Right lung (tissue), 5 donors: ENCODE results near the gene MARCKS. TPM values are rescaled to one million over a fixed set of nuclear protein-coding genes. Genes with fewer than 3 reads are reported as not detected.
A peak's percentile ranks its signal among the peaks of the same experiment; 100 is the strongest.
"Not testable (repeated sequence)": the region's sequence is repeated elsewhere in the genome, so short reads cannot be mapped to it uniquely, and the experiment has no call there.

ENCODE experiments used
- DNase-seq, 2 donors: peaks; one replicate each; pipeline ENCODE4 v3.0.0-alpha.2; 2013
- polyA plus RNA-seq, 5 donors: library from polyadenylated mRNA; unstranded; fragments of 120-200 nt; gene quantifications; one replicate each; pipeline versions ENCODE4 v1.2.1 to v1.2.3, GENCODE V29; 2013; ENCODE audit warnings: inconsistent platforms in 1 of 5, low replicate concordance in 1 of 5; ENCODE audit not compliant: insufficient read length in 5 of 5, insufficient read depth in 1 of 5

MARCKS gene
- polyA plus RNA-seq, 5 donors = 263 to 332 (median 274) TPM

GRCh38 chr6:113881478-113881980 lies 24.4 kb downstream of the MARCKS start:
- no peak for DNase-seq

- no peak for DNase-seq
Measured at GRCh38 chr6:113882336-113883022, 25.3 kb downstream of the MARCKS start.

- no peak for DNase-seq
Measured at GRCh38 chr6:113884011-113884410, 26.9 kb downstream of the MARCKS start.

- DNase-seq = no peak
Measured at GRCh38 chr6:113886512-113886911, 29.4 kb downstream of the MARCKS start.

GRCh38 chr6:113888493-113888892 lies 31.3 kb downstream of the MARCKS start:
- DNase-seq = no peak

GRCh38 chr6:113888956-113889630 lies 31.9 kb downstream of the MARCKS start:
- no peak for DNase-seq

- DNase-seq = no peak
Measured at GRCh38 chr6:113893451-113893850, 36.3 kb downstream of the MARCKS start.

- no peak for DNase-seq
Measured at GRCh38 chr6:113893866-113894265, 36.7 kb downstream of the MARCKS start.

- DNase-seq = no peak
Measured at GRCh38 chr6:113894712-113895674, 37.8 kb downstream of the MARCKS start.

GRCh38 chr6:113901482-113901881 lies 44.3 kb downstream of the MARCKS start:
- DNase-seq = no peak

GRCh38 chr6:113903666-113904330 lies 46.7 kb downstream of the MARCKS start:
- peak; percentile 45 to 48 for DNase-seq

GRCh38 chr6:113907102-113907815 lies 50.1 kb downstream of the MARCKS start:
- no peak for DNase-seq

- no peak for DNase-seq
Measured at GRCh38 chr6:113908801-113909200, 51.7 kb downstream of the MARCKS start.

- DNase-seq = peak; percentile 45 to 62
Measured at GRCh38 chr6:113909224-113909856, 52.2 kb downstream of the MARCKS start.

- DNase-seq = not testable (repeated sequence)
Measured at GRCh38 chr6:113910285-113910684, 53.1 kb downstream of the MARCKS start.

Other genes starting within 250 kb of the MARCKS start
- 100 to 1,000 TPM; 177 to 247 (median 222) TPM for gene HDAC2, start 113.8 kb downstream of the MARCKS start, polyA plus RNA-seq